Measurements from ENCODE around the gene EXOC5. TPM values are rescaled to one million over a fixed set of nuclear protein-coding genes. Genes with fewer than 3 reads are reported as not detected.
A peak's percentile ranks its signal among the peaks of the same experiment; 100 is the strongest.

Gene EXOC5
- 52.2 and 60.8 TPM in 2 replicates for total RNA-seq

GRCh38 chr14:57268161-57269069 is at the start of gene EXOC5, which contains the start of gene AP5M1:
TSS of gene EXOC5 (minus strand) at chr14:57268905. CDS start at chr14:57268648, 257 bp downstream.
TSS of gene AP5M1 (plus strand) at chr14:57268971. CDS start at chr14:57269315, 344 bp downstream.
- Histone ChIP-seq H3K4me3 (ENCODE audit: low read depth, low read length) (peak within 1 kb of the TSS; percentile 98), H3K36me3 (ENCODE audit: control insufficient read depth, insufficient read depth, low read length) (no peaks in the 10 kb centered on the region), H3K27me3 (ENCODE audit: control insufficient read depth, insufficient read depth, low read length) (no peaks in the 10 kb centered on the region)
- TF ChIP-seq CTCF (IDR thresholded peaks at IDR 0.05; ENCODE audit: insufficient read depth, low read length, poor library complexity, severe bottlenecking), result peak; percentile 10
- no peak for DNase-seq (ENCODE audit: low read depth)

GRCh38 chr14:57317248-57317833 is 48.6 kb upstream of the EXOC5 start:
- TF ChIP-seq CTCF (IDR thresholded peaks at IDR 0.05; ENCODE audit: insufficient read depth, low read length, poor library complexity, severe bottlenecking), result peak; percentile 85
- peak; percentile 29 for DNase-seq (ENCODE audit: low read depth)
- Histone ChIP-seq H3K27me3 (ENCODE audit: control insufficient read depth, insufficient read depth, low read length) (no peaks in the 10 kb centered on the region), H3K4me3 (ENCODE audit: low read depth, low read length) (no peak overlapping the region), H3K36me3 (ENCODE audit: control insufficient read depth, insufficient read depth, low read length) (no peaks in the 10 kb centered on the region)

GRCh38 chr14:57314396-57315089 is 45.8 kb upstream of the EXOC5 start:
- H3K27me3 ChIP-seq (ENCODE audit: control insufficient read depth, insufficient read depth, low read length), result no peaks in the 10 kb centered on the region
- TF ChIP-seq CTCF (IDR thresholded peaks at IDR 0.05; ENCODE audit: insufficient read depth, low read length, poor library complexity, severe bottlenecking), result no peak
- H3K4me3 ChIP-seq (ENCODE audit: low read depth, low read length), result no peak overlapping the region
- no peak for DNase-seq (ENCODE audit: low read depth)
- H3K36me3 ChIP-seq (ENCODE audit: control insufficient read depth, insufficient read depth, low read length), result no peaks in the 10 kb centered on the region

GRCh38 chr14:57302883-57303282 is 34.2 kb upstream of the EXOC5 start:
- TF ChIP-seq CTCF (IDR thresholded peaks at IDR 0.05; ENCODE audit: insufficient read depth, low read length, poor library complexity, severe bottlenecking), result no peak
- Histone ChIP-seq H3K4me3 (ENCODE audit: low read depth, low read length) (no peak overlapping the region), H3K27me3 (ENCODE audit: control insufficient read depth, insufficient read depth, low read length) (no peaks in the 10 kb centered on the region), H3K36me3 (ENCODE audit: control insufficient read depth, insufficient read depth, low read length) (no peaks in the 10 kb centered on the region)
- no peak for DNase-seq (ENCODE audit: low read depth)

- DNase-seq (ENCODE audit: low read depth), result no peak
- Histone ChIP-seq H3K4me3 (ENCODE audit: low read depth, low read length) (no peak overlapping the region), H3K36me3 (ENCODE audit: control insufficient read depth, insufficient read depth, low read length) (no peaks in the 10 kb centered on the region), H3K27me3 (ENCODE audit: control insufficient read depth, insufficient read depth, low read length) (no peaks in the 10 kb centered on the region)
- TF ChIP-seq CTCF (IDR thresholded peaks at IDR 0.05; ENCODE audit: insufficient read depth, low read length, poor library complexity, severe bottlenecking), result no peak
These were observed 30.8 kb upstream of the EXOC5 start for GRCh38 chr14:57299511-57299910.
